Large intestine (tissue), 3 donors: ENCODE measurements around the gene TXNL1. TPM values are rescaled to one million over a fixed set of nuclear protein-coding genes. Genes with fewer than 3 reads are reported as not detected.
A peak's percentile ranks its signal among the peaks of the same experiment; 100 is the strongest.
"Not testable (repeated sequence)": the region's sequence is repeated elsewhere in the genome, so short reads cannot be mapped to it uniquely, and the experiment has no call there.

ENCODE experiments used
- DNase-seq, 2 donors: peaks; one replicate each; pipeline versions ENCODE4 v3.0.0 to v3.0.0-alpha.2; 2013
- H3K27ac ChIP-seq: one replicate; pipeline ENCODE4 v1.5.1; 2013; ENCODE audit warnings: low read length
- H3K27me3 ChIP-seq: 2 replicates; pipeline ENCODE4 v1.6.1; 2013; ENCODE audit warnings: low read length; ENCODE audit not compliant: control insufficient read depth, insufficient read depth
- H3K36me3 ChIP-seq: 2 replicates; pipeline ENCODE4 v1.6.1; 2013; ENCODE audit warnings: low read length; ENCODE audit not compliant: control insufficient read depth, insufficient read depth
- H3K4me1 ChIP-seq: one replicate; pipeline ENCODE4 v1.6.1; 2013; ENCODE audit warnings: low read length; ENCODE audit not compliant: control insufficient read depth, insufficient read depth
- H3K4me3 ChIP-seq: one replicate; pipeline ENCODE4 v1.5.1; 2013; ENCODE audit warnings: low read length
- H3K9me3 ChIP-seq: one replicate; pipeline ENCODE4 v1.6.1; 2013; ENCODE audit warnings: mild to moderate bottlenecking, low read depth, low read length, moderate library complexity; ENCODE audit not compliant: control insufficient read depth
- WGBS: methylation state at CpG from one replicate; pipeline ENCODE4 v1.1.5; 2013; ENCODE audit warnings: low lambda C conversion rate; ENCODE audit not compliant: insufficient coverage; 5-methylcytosine and 5-hydroxymethylcytosine counted together
- polyA plus RNA-seq: library from polyadenylated mRNA; unstranded; fragments of 120-200 nt; gene quantifications from one replicate; pipeline ENCODE4 v1.2.1, GENCODE V29; 2013

Gene TXNL1
- polyA plus RNA-seq, 1 donor: 67.2 TPM

- H3K27ac ChIP-seq: no peak overlapping the region
- H3K4me1 ChIP-seq: no peaks in the 10 kb centered on the region
- H3K4me3 ChIP-seq: no peak overlapping the region
- no peaks in the 10 kb centered on the region for H3K36me3 ChIP-seq
- H3K27me3 ChIP-seq: no peaks in the 10 kb centered on the region
- 0% methylated on average over 1 of the region's 2 CpGs for WGBS
- no peaks in the 10 kb centered on the region for H3K9me3 ChIP-seq
- no peak for DNase-seq
These were observed 23.1 kb upstream of the TXNL1 start for GRCh38 chr18:56661360-56662062.

- no peaks in the 10 kb centered on the region for H3K4me1 ChIP-seq
- no peak overlapping the region for H3K27ac ChIP-seq
- WGBS: 75% methylated on average over 1 of the region's 1 CpG
- H3K36me3 ChIP-seq: no peaks in the 10 kb centered on the region
- H3K27me3 ChIP-seq: no peaks in the 10 kb centered on the region
- no peak overlapping the region for H3K4me3 ChIP-seq
- DNase-seq: no peak
- H3K9me3 ChIP-seq: no peaks in the 10 kb centered on the region
These were observed 22.3 kb upstream of the TXNL1 start for GRCh38 chr18:56660655-56661054.

- 95% methylated on average over 2 of the region's 4 CpGs for WGBS
- Histone ChIP-seq H3K27me3 (no peaks in the 10 kb centered on the region), H3K36me3 (no peaks in the 10 kb centered on the region), H3K4me1 (no peaks in the 10 kb centered on the region), H3K9me3 (no peaks in the 10 kb centered on the region), H3K27ac (no peak overlapping the region), H3K4me3 (no peak overlapping the region)
- no peak for DNase-seq
These were observed 20.7 kb upstream of the TXNL1 start for GRCh38 chr18:56659111-56659510.

GRCh38 chr18:56658261-56658660 lies 19.9 kb upstream of the TXNL1 start:
- H3K36me3 ChIP-seq: no peaks in the 10 kb centered on the region
- no peaks in the 10 kb centered on the region for H3K9me3 ChIP-seq
- no CpG with 5 or more reads among the region's 2 CpGs for WGBS
- no peak overlapping the region for H3K4me3 ChIP-seq
- H3K27me3 ChIP-seq: no peaks in the 10 kb centered on the region
- no peak overlapping the region for H3K27ac ChIP-seq
- H3K4me1 ChIP-seq: no peaks in the 10 kb centered on the region
- no peak for DNase-seq

GRCh38 chr18:56654280-56654679 lies 15.9 kb upstream of the TXNL1 start:
- not testable (repeated sequence) for H3K9me3 ChIP-seq, H3K4me1 ChIP-seq, H3K4me3 ChIP-seq, DNase-seq, H3K36me3 ChIP-seq, H3K27ac ChIP-seq, H3K27me3 ChIP-seq
- 100% methylated on average over 2 of the region's 7 CpGs for WGBS

- Histone ChIP-seq H3K27ac (no peak overlapping the region), H3K4me1 (peaks cover 5% of the 10 kb centered on the region), H3K27me3 (no peaks in the 10 kb centered on the region), H3K4me3 (no peak overlapping the region), H3K9me3 (no peaks in the 10 kb centered on the region), H3K36me3 (no peaks in the 10 kb centered on the region)
- no peak for DNase-seq
- WGBS: 95% methylated on average over 2 of the region's 4 CpGs
These were observed 14.4 kb upstream of the TXNL1 start for GRCh38 chr18:56652802-56653201.

GRCh38 chr18:56651771-56652092 lies 13.3 kb upstream of the TXNL1 start:
- DNase-seq: no peak
- no peaks in the 10 kb centered on the region for H3K9me3 ChIP-seq
- H3K27me3 ChIP-seq: no peaks in the 10 kb centered on the region
- WGBS: no CpG with 5 or more reads among the region's 5 CpGs
- H3K27ac ChIP-seq: peak overlapping the region; percentile 71
- peak overlapping the region; percentile 72 for H3K4me3 ChIP-seq
- peaks cover 5% of the 10 kb centered on the region for H3K4me1 ChIP-seq
- H3K36me3 ChIP-seq: no peaks in the 10 kb centered on the region

- Histone ChIP-seq H3K27ac (peak within 1 kb of the TSS; percentile 71), H3K4me3 (peak within 1 kb of the TSS; percentile 72), H3K27me3 (no peaks in the 10 kb centered on the region), H3K36me3 (no peaks in the 10 kb centered on the region), H3K9me3 (no peaks in the 10 kb centered on the region), H3K4me1 (peaks cover 5% of the 10 kb centered on the region)
- peak; percentile 98 to 99 for DNase-seq
- WGBS: 0% methylated on average over 4 of the region's 47 CpGs
These were observed 12.8 kb upstream of the TXNL1 start, which contains the start of gene WDR7 for GRCh38 chr18:56650944-56651770. Gene WDR7, plus strand, starts transcription at chr18:56651359. Its CDS starts 21,157 bp downstream, at chr18:56672516.

GRCh38 chr18:56649996-56650395 lies 11.6 kb upstream of the TXNL1 start:
- Histone ChIP-seq H3K27ac (no peak overlapping the region), H3K4me1 (peaks cover 5% of the 10 kb centered on the region), H3K36me3 (no peaks in the 10 kb centered on the region), H3K27me3 (no peaks in the 10 kb centered on the region), H3K4me3 (no peak overlapping the region), H3K9me3 (no peaks in the 10 kb centered on the region)
- DNase-seq: no peak
- no CpG with 5 or more reads among the region's 1 CpG for WGBS

- no peak overlapping the region for H3K27ac ChIP-seq
- no peaks in the 10 kb centered on the region for H3K36me3 ChIP-seq
- 80% methylated on average over 1 of the region's 3 CpGs for WGBS
- H3K4me1 ChIP-seq: peaks cover 5% of the 10 kb centered on the region
- no peaks in the 10 kb centered on the region for H3K27me3 ChIP-seq
- H3K4me3 ChIP-seq: no peak overlapping the region
- peak; percentile 27 to 61 for DNase-seq
- H3K9me3 ChIP-seq: no peaks in the 10 kb centered on the region
These were observed 9.8 kb upstream of the TXNL1 start for GRCh38 chr18:56647951-56648893.
